GM21786 (cell line): ENCODE measurements around the gene HOXC6.
"Not testable (repeated sequence)": the region's sequence is repeated elsewhere in the genome, so short reads cannot be mapped to it uniquely, and the experiment has no call there.

Experiments used
- ATAC-seq: cut with Tn5 transposase; IDR thresholded peaks from one replicate; pipeline ENCODE4 v1.9.1; 2021; ENCODE audit not compliant: unreplicated experiment

Gene HOXC6

DNA sequence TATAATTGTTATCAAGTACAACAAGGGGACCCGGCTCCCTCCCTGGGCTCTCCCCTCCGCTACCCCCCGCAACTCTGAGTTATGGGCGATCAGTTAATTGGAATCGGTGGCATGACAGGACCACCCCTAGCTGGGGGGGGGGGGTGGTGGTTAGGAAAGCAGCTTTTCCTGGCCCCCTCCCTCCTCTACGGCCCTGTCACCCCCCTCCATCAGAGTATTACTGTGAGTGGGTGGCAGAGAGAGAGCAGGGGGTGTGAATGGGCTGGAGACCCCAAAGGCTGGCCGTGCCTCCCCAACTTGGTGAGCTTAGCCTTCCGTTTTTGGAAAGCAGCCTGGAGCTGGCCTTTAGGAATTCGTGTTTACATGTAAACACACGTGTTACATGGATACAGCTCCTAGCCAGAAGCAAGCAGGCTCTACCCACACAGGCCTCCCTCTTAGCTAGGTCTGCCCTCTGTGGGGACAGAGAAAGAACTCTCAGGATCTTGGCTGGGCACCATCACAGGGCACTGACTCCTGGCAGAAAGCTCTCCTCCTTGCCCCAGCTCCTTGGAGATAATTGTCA lies 24.3 kb downstream of the HOXC6 start:
- ATAC-seq: peak; percentile 4

DNA sequence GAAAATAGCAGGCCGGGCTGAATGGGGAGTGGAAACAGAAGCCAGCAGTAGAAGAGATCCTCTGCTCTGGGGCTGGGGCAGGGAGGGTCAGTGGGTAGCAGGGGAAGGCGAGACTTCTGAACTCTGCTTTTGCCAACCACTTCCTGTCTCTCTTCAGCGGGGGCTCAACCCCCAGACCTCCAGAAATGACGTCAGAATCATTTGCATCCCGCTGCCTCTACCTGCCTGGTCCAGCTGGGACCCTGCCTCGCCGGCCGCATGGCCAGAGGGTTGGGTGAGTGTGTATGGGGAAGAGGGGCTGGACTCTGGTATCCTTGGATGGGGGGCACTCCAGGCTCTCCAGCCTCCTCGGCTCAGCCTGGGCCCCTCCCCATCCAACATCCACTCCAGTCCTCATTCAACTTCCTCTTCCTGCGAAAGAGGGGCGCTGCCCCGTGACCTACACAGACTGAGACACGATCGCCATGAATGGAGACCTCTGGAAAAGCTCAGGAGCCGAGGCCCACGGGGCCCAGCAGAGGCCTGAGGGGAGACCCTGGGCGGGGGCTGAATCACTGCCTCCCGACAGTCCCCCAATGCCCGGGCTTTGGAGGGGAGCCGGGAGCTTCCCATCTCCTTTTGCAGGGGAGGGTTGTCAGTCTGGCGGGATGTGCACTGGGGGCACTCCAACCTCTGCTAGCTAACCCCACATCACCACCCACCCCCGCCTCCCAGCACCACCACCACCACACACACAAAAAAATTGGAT lies 24.9 kb downstream of the HOXC6 start:
- ATAC-seq: peak; percentile 74

DNA sequence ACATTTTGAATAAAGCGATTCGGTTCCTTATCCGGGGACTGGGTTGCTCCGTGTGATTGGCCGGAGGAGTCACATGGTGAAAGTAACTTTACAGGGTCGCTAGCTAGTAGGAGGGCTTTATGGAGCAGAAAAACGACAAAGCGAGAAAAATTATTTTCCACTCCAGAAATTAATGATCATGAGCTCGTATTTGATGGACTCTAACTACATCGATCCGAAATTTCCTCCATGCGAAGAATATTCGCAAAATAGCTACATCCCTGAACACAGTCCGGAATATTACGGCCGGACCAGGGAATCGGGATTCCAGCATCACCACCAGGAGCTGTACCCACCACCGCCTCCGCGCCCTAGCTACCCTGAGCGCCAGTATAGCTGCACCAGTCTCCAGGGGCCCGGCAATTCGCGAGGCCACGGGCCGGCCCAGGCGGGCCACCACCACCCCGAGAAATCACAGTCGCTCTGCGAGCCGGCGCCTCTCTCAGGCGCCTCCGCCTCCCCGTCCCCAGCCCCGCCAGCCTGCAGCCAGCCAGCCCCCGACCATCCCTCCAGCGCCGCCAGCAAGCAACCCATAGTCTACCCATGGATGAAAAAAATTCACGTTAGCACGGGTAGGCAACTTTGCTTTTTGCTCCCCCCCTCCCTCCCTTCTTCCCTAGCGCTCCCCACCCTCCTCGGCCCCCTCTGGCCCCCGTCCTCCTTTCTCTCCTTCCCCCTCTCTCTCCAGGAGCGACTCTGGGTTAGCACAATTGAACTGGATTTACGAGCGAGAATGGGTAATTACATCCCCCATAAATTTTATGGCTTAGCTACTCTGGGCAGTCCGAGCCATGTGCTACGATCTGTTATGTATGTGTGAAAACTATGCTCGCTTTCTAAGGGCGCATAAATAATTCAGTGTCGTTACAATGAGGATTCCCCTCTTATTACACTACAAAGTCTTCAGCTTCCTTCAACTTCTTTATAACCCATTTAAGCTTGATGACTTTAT lies 25.8 kb downstream of the HOXC6 start, which contains the start of gene HOXC4:
TSS of gene HOXC4 (plus strand) at position 85 of the 991 bp plus-strand sequence. CDS start at position 173, 88 bp downstream.
- ATAC-seq: peak; percentile 25

DNA sequence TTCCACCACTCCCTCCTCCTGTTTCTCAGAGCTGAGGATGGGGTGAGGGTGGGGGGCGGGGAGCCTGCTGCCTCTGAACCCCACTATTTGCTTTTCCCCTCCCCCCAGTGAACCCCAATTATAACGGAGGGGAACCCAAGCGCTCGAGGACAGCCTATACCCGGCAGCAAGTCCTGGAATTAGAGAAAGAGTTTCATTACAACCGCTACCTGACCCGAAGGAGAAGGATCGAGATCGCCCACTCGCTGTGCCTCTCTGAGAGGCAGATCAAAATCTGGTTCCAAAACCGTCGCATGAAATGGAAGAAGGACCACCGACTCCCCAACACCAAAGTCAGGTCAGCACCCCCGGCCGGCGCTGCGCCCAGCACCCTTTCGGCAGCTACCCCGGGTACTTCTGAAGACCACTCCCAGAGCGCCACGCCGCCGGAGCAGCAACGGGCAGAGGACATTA lies 26.5 kb downstream of the HOXC6 start:
- no peak for ATAC-seq

DNA sequence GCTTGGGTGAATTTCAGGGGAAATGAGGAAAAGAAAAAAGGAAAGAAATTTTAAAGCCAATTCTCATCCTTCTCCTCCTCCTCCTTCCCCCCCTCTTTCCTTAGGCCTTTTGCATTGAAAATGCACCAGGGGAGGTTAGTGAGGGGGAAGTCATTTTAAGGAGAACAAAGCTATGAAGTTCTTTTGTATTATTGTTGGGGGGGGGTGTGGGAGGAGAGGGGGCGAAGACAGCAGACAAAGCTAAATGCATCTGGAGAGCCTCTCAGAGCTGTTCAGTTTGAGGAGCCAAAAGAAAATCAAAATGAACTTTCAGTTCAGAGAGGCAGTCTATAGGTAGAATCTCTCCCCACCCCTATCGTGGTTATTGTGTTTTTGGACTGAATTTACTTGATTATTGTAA lies 27.3 kb downstream of the HOXC6 start:
- no peak for ATAC-seq

DNA sequence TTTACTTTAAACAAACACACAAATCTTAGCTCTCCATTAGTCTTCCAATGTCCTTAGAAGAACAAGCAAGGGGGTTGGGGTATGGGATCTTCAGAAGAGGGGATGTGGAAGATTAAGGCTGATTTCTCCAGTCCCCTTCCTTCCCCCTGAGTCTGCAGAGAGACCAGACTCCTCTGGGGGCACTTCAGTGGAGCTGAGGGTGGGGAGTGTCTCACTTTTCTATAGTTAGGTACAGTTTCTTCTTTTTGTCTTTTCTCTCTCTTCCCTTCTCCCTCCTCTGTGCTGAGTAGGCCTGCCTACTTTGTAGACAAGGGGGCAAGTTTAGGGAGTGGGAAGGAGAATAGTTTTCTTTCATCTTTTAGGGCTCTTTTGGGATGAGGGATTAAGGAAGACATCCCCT lies 27.9 kb downstream of the HOXC6 start:
- ATAC-seq: no peak

DNA sequence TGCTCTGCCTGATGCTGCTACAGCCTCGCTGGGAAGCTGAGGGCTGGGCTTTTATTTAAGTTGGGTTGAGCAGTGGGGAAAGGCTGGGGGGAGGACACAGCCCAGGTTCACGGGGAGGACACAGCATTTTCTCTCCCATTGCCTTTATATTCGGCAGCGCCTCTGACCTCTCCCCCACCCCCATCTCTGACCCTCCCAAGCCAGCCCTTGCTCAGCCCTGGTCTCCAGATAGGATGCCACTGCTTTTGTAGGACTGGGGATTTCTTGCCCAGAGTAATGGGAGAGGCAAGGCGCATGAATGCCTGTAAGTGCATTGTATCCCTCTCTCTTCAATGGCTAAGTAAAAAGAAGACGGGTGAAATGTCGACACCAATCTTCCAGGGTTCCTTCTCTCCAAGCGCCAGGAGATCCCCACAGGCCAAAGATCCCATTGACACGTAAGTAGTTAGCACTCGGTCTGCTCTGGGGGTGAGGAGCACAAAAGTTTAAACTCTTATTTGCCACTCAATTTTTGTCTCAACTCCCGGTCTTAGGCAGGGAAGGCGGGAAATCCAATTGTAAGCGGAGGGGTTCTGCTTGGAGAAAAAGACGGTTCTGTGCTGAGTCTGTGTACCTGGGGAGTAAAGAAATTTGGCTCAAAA lies 30.0 kb downstream of the HOXC6 start:
- ATAC-seq: no peak

DNA sequence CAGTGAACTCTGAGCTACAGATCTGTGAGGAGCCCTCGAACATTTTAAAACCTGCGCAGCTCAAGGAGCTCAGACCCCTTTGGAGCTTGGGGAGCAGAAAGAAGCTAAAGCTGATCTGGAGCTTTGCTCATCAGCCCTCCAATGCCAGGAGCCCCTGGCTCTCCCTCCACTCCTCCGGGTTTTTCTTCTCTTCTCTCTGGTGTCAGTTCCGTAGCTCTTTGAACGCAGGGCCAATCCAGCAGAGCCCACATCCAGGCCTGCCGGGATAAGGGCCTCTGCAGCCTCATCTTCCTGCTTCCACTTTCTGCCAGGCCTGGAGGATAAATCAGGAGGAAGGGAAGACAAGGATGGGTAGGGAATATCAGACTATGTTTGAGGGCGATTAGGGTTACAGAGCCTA lies 31.4 kb downstream of the HOXC6 start:
- no peak for ATAC-seq

DNA sequence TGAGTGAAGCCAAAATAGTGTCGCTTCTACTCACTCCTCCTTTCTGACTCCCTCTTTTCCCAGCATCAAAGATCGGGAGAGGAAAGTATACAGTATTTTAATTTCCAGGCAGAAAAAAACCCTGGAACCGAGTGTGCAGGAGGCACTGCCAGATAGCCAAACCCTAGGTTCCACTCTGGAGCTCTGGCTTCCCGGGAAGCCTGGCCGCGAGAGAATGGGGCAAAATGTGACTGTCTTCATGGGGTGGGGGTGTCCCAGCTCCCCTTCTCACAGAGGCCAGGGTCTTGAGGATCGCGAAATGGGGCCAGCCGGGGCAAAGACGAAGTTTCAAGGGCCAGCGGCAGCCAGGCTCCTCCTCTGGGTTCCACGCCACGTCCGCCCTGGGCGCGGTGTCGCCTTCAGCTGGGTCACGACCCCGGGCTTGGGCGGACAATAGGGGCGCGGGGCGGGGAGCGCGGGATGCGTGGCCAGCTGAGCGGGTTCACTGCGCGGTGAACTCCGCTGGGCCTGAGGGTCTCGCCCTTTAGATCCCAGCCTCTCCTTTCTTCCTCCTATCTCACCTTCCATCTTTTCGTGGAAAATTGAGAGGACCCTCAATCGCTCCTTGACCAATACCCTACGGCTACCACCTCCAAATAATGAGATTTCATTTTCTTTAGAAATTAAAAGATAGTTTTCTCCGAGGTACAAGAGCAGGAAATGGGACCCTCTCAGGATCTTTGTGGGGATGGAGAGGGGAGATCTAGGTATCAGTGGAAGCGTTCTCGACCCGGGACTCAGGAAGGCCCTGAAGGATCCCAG lies 32.1 kb downstream of the HOXC6 start:
- no peak for ATAC-seq

DNA sequence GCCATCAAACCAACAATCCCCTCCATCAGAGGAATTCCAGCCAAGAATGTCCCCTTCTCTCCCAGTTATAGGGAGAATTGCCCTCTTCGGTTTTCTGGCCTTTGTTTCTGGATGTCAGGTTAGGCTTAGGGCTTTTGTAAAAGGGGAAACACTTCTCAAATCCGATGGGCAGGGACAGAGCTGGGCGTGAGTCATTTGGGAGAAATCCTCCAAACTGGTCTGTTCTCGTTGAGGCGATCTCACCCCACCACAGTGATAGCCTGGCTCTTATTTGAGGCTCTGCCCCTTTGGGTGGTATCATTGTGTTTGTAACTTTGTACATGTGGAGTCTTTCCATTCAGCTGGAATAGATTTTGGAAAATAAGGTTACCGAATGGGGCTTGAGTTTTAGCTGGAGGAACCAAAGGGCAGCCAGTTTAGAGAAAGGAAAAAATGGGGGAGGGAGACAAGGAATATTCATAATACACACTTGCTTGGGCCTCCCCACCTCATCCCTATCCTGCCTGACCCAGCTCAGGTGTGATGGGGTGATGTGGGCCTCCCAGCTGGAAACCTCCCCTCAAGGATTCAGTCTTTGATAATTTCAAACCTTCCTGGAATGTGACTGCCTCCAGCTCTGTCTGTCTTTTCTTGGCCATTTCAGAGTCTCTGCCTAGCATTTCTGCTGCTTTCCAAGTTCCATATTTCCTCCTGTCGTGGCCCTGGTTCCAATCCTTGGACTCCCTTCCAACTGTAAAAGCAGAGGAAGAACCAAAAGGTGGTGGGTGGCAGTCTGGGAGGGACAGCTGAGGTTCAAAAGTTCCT lies 32.9 kb downstream of the HOXC6 start:
- no peak for ATAC-seq

DNA sequence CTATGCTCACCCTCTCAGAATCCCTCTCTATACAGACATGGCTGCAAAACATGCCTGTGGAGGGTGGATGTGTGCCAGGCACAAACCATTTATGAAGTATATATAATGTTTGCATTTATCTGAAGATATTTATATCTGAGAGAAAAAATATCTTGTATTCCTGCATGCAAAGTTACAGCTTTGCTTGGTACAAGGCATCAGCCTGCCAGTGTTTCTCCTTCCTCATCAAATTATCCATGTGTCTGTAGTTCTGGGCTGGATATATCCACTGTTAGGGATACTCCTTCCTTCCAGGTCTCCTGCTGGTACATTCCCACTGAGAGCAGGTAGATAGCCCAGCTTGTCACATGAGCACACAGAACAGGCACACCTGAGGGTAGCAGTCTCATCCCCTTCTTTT lies 37.4 kb downstream of the HOXC6 start:
- ATAC-seq: no peak

DNA sequence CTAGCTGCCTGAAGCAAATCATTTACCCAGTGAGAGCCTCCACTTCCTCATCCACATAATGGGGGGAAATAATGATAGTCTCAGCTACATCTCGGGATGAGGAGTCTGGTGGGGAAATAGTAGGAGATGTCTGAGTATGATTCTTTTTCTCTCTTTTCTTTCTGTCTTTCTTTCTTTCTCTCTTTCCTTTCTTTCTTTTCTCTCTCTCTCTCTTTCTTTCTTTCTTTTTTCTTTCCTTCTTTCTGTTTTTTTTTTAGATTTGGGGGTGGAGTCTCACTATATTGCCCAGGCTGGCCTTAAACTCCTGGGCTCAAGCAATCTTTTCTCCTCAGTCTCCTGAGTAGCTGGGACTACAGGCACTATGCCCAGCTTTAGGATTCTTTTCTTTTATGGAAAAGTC lies 38.2 kb downstream of the HOXC6 start:
- no peak for ATAC-seq

DNA sequence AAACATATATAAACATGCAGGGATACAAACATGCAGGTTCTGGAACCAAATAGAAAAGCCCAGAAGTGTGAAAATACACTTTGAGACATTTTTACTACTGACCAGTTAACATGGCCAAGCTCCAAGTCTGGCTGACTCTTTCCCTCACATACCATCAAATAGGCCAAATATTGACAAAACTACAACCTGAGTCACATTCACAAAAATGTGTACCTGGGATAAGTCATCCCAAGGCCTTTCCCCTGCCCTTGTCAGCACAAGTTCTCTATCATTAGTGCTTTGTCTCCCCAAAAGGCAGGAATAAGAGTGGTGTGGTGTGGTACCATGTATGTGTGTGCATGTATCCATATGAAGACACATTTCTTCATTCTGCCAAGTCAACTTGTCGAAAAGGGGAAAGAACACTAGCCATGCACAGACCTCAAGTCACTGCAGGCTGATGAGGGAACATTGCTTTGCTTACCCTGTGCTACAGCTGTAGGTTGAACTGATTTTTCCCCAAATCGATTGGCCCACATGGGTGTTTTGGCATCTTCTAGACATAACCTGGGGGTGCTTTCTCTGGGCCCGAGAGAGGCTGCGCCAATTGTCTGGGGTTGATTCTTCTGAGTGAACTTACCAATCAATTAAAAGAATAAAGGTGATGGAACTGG lies 40.3 kb downstream of the HOXC6 start:
- no peak for ATAC-seq

DNA sequence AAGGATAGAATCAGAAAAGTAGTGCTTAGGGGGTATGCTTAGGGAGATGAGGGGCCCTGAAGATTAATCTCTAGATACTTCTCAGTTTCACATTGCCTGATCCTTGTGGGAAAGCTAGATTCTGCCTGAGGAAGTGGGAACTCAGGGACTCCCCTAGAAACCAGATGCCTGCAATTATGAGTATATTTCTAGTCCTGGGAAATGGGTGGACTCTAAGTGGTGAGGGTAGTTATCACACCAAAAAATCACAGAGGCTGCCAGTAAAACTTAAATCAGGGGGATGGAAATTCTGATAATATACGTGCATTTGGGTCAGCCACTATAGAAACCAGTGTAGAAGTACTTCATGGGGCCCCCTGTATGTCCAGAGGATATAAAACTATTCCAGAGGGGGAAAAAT lies 43.7 kb downstream of the HOXC6 start:
- no peak for ATAC-seq

DNA sequence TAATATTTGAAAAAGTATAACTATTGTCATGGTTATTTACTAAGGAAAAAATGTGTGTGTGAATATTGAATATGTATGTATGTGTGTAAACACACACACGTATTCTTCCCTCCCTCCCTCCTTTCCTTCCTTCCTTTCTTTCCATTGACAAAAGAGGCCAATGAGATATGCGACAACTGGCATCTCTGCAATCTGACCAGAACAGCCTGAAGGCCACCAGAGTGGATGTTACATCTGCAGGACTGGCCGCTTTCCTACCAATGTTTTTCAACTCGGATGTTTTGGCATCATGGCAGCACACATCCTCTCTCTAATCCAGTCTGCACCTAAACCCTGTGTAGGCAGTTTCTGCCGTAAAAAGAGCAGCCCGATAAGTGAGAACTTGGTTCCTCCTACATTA lies 46.1 kb downstream of the HOXC6 start:
- no peak for ATAC-seq

DNA sequence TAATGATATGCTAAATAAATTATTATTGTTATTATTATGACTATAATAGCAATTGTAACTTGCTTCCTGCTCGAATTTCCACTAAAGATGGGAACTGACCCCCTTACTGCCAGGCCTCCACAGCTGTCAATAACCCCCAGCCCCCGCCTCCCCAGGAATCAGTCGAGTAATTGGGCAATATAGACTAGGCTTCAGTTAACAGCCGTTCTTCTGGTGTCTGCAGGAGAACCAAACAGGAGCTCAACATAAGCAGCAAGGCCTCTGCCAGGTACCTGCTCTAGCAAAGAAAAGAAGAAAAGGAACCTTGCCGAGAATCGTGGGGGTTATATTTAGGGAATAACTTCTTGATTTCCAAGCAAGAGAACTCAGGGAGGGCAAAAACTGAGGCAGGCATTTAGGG lies 47.2 kb downstream of the HOXC6 start:
- no peak for ATAC-seq

DNA sequence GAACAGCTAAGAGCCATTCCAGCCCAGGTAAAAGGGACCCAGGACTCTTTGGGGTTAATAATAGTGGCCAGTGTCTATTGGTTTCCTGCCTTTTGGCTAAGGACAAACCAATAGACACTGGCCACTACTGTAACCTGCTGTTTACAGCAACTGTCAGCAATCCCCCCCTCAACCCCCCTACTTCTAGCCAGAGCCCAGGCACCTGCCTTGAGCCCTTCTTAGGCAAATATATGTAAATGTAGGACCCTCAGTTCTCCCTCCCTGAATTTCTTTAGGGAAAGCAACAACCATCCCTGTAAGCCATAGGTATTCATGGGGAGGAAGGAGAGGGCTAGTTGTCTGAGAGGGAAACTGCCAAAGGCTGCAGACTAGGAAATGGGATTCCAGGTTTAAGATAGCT lies 47.7 kb downstream of the HOXC6 start:
- no peak for ATAC-seq

DNA sequence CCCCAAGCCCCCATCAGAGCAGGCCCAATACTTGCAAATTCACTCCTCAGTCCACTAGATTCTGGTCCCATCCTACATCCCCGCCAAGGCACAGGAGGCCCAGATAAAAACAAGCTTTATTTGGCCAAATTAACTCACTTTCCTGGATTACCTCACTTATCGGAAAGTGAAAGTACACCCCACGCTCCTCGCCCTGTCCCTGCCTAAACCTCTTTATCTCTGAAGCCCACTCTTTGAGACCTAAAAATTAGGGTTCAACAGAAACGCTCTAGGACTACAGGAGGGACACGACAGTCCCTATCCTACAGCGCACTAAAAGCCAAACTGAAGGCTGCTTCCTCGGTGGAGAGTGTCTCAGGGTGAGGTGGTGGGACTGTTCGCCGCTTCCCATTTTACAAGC lies 49.6 kb downstream of the HOXC6 start:
- ATAC-seq: not testable (repeated sequence)

DNA sequence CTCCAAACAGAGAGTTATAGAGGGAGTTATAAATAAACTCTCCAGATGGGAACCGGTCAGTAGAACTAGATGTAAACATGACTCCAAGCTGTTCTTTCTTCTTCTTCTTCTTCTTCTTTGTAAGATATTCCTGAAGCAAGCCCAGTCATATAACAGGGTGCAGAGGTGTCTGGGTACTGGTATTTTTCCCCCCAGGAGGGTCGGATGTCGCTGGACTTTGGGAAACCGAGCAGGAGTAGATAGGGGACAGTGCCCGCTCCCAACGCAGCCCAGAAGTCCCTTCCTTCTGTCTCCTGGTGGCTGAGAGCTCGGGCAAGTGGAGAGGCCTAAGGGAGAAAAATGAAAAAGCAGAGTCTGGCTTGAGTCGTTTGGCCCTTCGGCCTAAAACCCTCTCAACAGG lies 50.9 kb downstream of the HOXC6 start:
- ATAC-seq: not testable (repeated sequence)
